CD8-positive, alpha-beta memory T cell (primary cell): ENCODE data around the gene KRTAP9-8. TPM values are rescaled to one million over a fixed set of nuclear protein-coding genes. Genes with fewer than 3 reads are reported as not detected.
"Not testable (repeated sequence)": the region's sequence is repeated elsewhere in the genome, so short reads cannot be mapped to it uniquely, and the experiment has no call there.

Experiments used
- CTCF ChIA-PET: fragments of 350-600 bp; sonication (Branson Sonifier 250); formaldehyde crosslinking; loops from one replicate; lab custom pipeline; 2021; ENCODE audit warnings: antibody characterized with exemption; lab: Charles Lee
- POLR2A ChIA-PET: fragments of 350-600 bp; sonication (Branson Sonifier 250); formaldehyde crosslinking; loops from one replicate; lab custom pipeline; 2021; ENCODE audit warnings: antibody characterized with exemption; lab: Charles Lee
- DNase-seq, 5 donors: peaks; one replicate each; pipeline versions ENCODE4 v3.0.0 to v3.0.0-alpha.2; 2020 to 2022; ENCODE audit warnings: mixed read lengths in 1 of 5
- H3K27ac ChIP-seq: one replicate; pipeline ENCODE4 v1.7.0; 2013; ENCODE audit warnings: low read depth, mild to moderate bottlenecking, low read length, moderate library complexity
- H3K27me3 ChIP-seq: 2 replicates; pipeline ENCODE4 v1.7.0; 2013; ENCODE audit warnings: low read length, mild to moderate bottlenecking; ENCODE audit not compliant: insufficient read depth, poor library complexity, severe bottlenecking
- H3K36me3 ChIP-seq: 2 replicates; pipeline ENCODE4 v1.7.0; 2013; ENCODE audit warnings: mild to moderate bottlenecking, low read length, moderate library complexity; ENCODE audit not compliant: insufficient read depth
- H3K4me1 ChIP-seq: 2 replicates; pipeline ENCODE4 v1.7.0; 2013; ENCODE audit warnings: mild to moderate bottlenecking, low read length, moderate library complexity; ENCODE audit not compliant: insufficient read depth
- H3K4me3 ChIP-seq: 2 replicates; pipeline ENCODE4 v1.7.0; 2013; ENCODE audit warnings: mild to moderate bottlenecking, low read length
- H3K9me3 ChIP-seq: 2 replicates; pipeline ENCODE4 v1.7.0; 2013; ENCODE audit warnings: mild to moderate bottlenecking, low read length
- H3K27ac Mint-ChIP-seq, 8 donors: one replicate each; pipeline ENCODE4 v1.8.0; 2020 to 2021; ENCODE audit warnings: mixed read lengths in 8 of 8, mild to moderate bottlenecking in 6 of 8, inconsistent platforms in 3 of 8, moderate library complexity in 3 of 8
- H3K27me3 Mint-ChIP-seq, 2 donors: one replicate each; pipeline ENCODE4 v1.8.0; 2020 to 2021; ENCODE audit warnings: mixed read lengths in 2 of 2, mild to moderate bottlenecking in 1 of 2, moderate library complexity in 1 of 2
- H3K36me3 Mint-ChIP-seq, 3 donors: one replicate each; pipeline ENCODE4 v1.8.0; 2020 to 2021; ENCODE audit warnings: mixed read lengths in 3 of 3, inconsistent platforms in 1 of 3, mild to moderate bottlenecking in 1 of 3
- H3K4me1 Mint-ChIP-seq, 3 donors: one replicate each; pipeline ENCODE4 v1.8.0; 2020 to 2021; ENCODE audit warnings: mixed read lengths in 3 of 3, inconsistent platforms in 1 of 3, mild to moderate bottlenecking in 1 of 3
- H3K4me3 Mint-ChIP-seq, 7 donors: one replicate each; pipeline ENCODE4 v1.8.0; 2020 to 2021; ENCODE audit warnings: mixed read lengths in 7 of 7, mild to moderate bottlenecking in 6 of 7, moderate library complexity in 4 of 7, inconsistent platforms in 2 of 7
- H3K9me3 Mint-ChIP-seq, 5 donors: one replicate each; pipeline ENCODE4 v1.8.0; 2020 to 2022; ENCODE audit warnings: mixed read lengths in 5 of 5, mild to moderate bottlenecking in 3 of 5, moderate library complexity in 2 of 5, inconsistent platforms in 1 of 5
- polyA plus RNA-seq: library from polyadenylated mRNA; unstranded; fragments of 300-500 nt; fragmentation: Illumina TruSeq; gene quantifications from one replicate; pipeline ENCODE4 v1.2.3, GENCODE V29; 2021
- total RNA-seq, 2 experiments: library from RNA; stranded (reverse); gene quantifications; one replicate each; pipeline ENCODE4 v1.2.3, GENCODE V29; 2021

KRTAP9-8 gene
- total and polyA plus RNA-seq, 3 experiments from 2014 or later: not detected

DNA sequence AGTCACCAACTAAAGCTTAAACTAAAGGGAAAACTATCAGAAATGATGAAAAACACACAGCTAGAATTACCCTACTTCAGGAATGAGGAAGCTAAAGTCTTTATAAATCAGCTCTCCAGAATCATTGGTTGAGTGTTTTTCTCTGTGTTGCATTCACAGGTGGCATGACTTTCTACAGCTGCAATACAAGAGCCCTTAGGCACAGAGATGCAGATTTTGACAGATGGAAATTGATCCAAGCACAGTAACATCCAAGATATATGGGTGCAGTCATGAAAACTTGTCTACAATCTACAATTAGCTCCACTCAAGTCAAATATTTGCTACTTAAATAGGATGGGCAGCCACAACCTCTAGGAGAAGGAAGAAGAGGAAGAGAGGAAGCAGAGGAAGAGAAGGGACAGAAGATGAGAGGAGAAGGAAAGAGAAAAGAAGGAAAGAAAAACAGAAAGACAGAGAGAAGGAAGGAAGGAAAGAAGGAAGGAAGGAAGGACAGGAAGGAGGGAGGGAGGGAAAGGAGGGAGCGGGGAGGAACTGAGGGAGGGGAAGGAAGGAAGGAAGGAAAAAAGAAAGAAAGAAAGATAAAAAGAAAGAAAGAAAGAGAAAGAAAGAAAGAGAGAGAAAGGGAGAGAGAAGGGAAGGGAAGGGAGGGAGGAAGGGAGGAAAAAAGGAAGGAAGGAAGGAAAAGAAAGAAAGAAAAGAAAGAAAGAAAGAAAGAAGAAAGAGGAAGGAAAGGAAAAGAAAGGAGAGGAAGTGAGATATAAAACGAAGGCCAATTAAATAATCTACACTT is 9.4 kb downstream of the KRTAP9-8 start:
- H3K27me3 ChIP-seq, H3K9me3 ChIP-seq, H3K36me3 Mint-ChIP-seq, H3K27ac ChIP-seq, H3K27ac Mint-ChIP-seq, H3K4me3 Mint-ChIP-seq, H3K36me3 ChIP-seq, H3K4me3 ChIP-seq, CTCF ChIA-PET, H3K4me1 Mint-ChIP-seq, POLR2A ChIA-PET, H3K4me1 ChIP-seq, DNase-seq, H3K9me3 Mint-ChIP-seq: not testable (repeated sequence)
- H3K27me3 Mint-ChIP-seq: peaks cover 5 to 37% of the 10 kb centered on the region in 2 donors

DNA sequence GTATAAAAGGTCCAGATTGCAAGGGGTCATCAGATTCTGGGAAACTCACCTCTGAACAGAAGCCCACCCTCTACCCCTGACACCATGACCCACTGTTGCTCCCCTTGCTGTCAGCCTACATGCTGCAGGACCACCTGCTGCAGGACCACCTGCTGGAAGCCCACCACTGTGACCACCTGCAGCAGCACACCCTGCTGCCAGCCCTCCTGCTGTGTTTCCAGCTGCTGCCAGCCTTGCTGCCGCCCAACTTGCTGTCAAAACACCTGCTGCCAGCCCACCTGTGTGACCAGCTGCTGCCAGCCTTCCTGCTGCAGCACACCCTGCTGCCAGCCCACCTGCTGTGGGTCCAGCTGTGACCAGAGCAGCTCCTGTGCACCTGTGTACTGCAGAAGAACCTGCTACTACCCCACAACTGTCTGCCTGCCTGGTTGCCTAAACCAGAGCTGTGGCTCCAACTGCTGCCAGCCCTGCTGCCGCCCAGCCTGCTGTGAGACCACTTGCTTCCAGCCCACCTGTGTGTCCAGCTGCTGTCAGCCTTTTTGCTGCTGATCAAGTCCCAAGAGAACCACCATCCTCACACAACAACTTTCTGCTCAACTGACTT is 11.9 kb downstream of the KRTAP9-8 start, which contains the start of gene KRTAP9-4:
Gene KRTAP9-4 (plus strand): TSS at position 51 of the 604 bp plus-strand sequence. CDS start 34 bp downstream, at position 85.
- H3K9me3 ChIP-seq, H3K36me3 Mint-ChIP-seq, H3K36me3 ChIP-seq, DNase-seq, H3K27ac ChIP-seq, H3K4me3 ChIP-seq, POLR2A ChIA-PET, H3K9me3 Mint-ChIP-seq, H3K4me3 Mint-ChIP-seq, H3K27me3 ChIP-seq, H3K4me1 Mint-ChIP-seq, CTCF ChIA-PET, H3K4me1 ChIP-seq: not testable (repeated sequence)
- Mint-ChIP-seq H3K27me3 (peaks cover 4 to 36% of the 10 kb centered on the region in 2 donors), H3K27ac (peak within 1 kb of the TSS in 1 of 8 donors; percentile 26)

DNA sequence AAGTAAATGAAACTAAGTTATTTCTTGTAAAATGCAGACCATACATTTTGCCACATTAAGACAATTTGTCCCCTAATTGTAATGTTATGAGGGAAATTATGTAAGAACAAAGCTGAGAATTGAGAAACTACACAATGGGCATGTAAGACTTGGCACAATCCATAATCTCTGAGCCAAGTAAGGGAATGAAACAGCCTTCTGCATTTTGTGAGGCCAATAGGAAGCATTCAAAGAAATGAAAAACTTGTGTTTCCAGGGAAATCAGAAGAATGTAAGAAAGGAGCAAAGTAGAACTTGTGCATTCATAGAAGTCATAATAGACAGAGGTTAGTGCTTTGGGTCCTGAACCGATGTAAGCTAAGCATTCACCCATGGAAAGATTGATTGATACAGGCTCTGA is 13.5 kb downstream of the KRTAP9-8 start:
- H3K9me3 ChIP-seq: no peaks in the 10 kb centered on the region
- POLR2A ChIA-PET: no interaction called here
- H3K4me1 ChIP-seq: no peaks in the 10 kb centered on the region
- no peaks in the 10 kb centered on the region for H3K36me3 ChIP-seq
- Mint-ChIP-seq H3K4me1 (no peaks in the 10 kb centered on the region), H3K27me3 (peaks cover 4 to 42% of the 10 kb centered on the region in 2 donors), H3K36me3 (no peaks in the 10 kb centered on the region), H3K27ac (no peak overlapping the region), H3K4me3 (no peak overlapping the region), H3K9me3 (no peaks in the 10 kb centered on the region)
- no peak overlapping the region for H3K27ac ChIP-seq
- CTCF ChIA-PET: interaction anchor here (1.4 kb wide), 1 partner anchor 10 kb away, joined by 6 read pairs; no protein-coding TSS in a partner anchor
- no peak for DNase-seq
- H3K4me3 ChIP-seq: no peak overlapping the region
- H3K27me3 ChIP-seq: no peaks in the 10 kb centered on the region

DNA sequence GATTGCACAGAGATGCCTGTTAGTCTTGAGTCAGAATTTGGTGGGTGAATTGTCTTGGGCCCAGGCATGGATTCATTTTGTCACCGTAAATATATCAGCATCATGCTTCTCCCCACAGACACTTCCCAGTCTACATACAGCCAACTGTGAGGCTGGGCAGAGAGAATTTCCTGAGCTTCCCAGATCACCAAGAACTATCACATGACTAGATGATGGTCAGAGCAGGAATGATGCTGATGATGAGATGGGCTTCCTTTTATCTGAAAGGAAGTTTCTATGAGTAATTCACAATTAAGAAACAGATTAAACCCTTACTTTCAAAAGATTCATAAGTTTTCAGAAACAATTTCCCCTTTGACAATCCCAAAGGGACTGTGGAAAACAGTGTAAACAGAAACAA is 17.1 kb downstream of the KRTAP9-8 start:
- H3K4me1 Mint-ChIP-seq: no peaks in the 10 kb centered on the region
- H3K9me3 Mint-ChIP-seq: no peaks in the 10 kb centered on the region
- CTCF ChIA-PET: no interaction called here
- no peaks in the 10 kb centered on the region for H3K4me1 ChIP-seq
- H3K9me3 ChIP-seq: no peaks in the 10 kb centered on the region
- no peak overlapping the region for H3K27ac ChIP-seq
- H3K27ac Mint-ChIP-seq: no peak overlapping the region
- peaks cover 12 to 67% of the 10 kb centered on the region in 2 donors for H3K27me3 Mint-ChIP-seq
- no peaks in the 10 kb centered on the region for H3K36me3 Mint-ChIP-seq
- no peaks in the 10 kb centered on the region for H3K36me3 ChIP-seq
- no peak for DNase-seq
- no peaks in the 10 kb centered on the region for H3K27me3 ChIP-seq
- POLR2A ChIA-PET: no interaction called here
- no peak overlapping the region for H3K4me3 ChIP-seq
- H3K4me3 Mint-ChIP-seq: no peak overlapping the region

DNA sequence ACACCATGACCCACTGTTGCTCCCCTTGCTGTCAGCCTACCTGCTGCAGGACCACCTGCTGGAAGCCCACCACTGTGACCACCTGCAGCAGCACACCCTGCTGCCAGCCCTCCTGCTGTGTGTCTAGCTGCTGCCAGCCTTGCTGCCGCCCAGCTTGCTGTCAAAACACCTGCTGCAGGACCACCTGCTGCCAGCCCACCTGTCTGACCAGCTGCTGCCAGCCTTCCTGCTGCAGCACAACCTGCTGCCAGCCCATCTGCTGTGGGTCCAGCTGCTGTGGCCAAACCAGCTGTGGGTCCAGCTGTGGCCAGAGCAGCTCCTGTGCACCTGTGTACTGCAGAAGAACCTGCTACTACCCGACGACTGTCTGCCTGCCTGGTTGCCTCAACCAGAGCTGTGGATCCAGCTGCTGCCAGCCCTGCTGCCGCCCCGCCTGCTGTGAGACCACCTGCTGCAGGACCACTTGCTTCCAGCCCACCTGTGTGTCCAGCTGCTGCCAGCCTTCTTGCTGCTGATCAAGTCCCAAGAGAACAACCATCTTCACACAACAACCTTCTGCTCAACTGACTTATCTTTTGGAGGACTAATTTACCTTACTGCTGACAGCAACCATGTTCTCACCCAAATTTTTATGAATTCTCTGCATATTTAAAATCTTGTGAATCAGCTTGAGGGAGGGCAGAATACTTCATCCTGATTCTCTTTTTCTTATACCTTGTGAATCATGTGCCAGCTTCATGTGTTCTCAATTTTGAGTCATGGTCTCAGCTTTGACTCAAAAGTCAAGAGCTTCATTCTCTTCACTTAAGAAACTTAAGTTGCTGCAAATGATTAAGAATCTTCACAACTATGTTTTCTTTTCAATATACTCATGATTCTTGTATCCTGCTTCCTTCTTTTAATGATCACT is 17.8 kb downstream of the KRTAP9-8 start, which contains the start of gene KRTAP9-9:
Gene KRTAP9-9 (plus strand): TSS at position 4 of the 910 bp plus-strand sequence.
- DNase-seq, H3K9me3 ChIP-seq, H3K9me3 Mint-ChIP-seq, H3K4me1 Mint-ChIP-seq, H3K4me1 ChIP-seq, H3K36me3 Mint-ChIP-seq, H3K4me3 Mint-ChIP-seq, H3K27ac ChIP-seq, H3K36me3 ChIP-seq, CTCF ChIA-PET, H3K27me3 ChIP-seq, POLR2A ChIA-PET, H3K4me3 ChIP-seq: not testable (repeated sequence)
- Mint-ChIP-seq H3K27me3 (peaks cover 18 to 67% of the 10 kb centered on the region in 2 donors), H3K27ac (peak within 1 kb of the TSS in 1 of 8 donors; percentile 48)

DNA sequence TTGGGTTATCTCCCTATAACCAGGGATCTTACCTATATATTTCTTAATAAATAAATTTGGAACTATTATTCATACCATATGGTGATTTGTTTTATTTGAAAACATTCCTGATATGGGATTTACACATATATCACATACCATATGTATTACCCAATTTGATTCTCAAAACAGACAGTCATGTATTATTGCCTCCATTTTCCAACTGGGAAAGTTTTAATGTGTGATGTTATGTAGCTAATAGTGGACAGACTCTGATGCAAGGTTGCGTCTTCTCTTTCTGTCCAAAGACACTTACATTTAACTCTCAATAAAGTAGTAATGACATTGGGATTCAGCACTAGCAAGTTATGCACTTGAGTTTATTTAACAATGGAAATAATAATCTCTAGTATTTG is 18.5 kb downstream of the KRTAP9-8 start:
- no peaks in the 10 kb centered on the region for H3K9me3 ChIP-seq
- no peak overlapping the region for H3K4me3 ChIP-seq
- no peaks in the 10 kb centered on the region for H3K4me1 ChIP-seq
- no peak for DNase-seq
- H3K9me3 Mint-ChIP-seq: no peaks in the 10 kb centered on the region
- peaks cover 7 to 12% (median 11%) of the 10 kb centered on the region in 3 donors for H3K4me1 Mint-ChIP-seq
- peaks cover 22 to 74% of the 10 kb centered on the region in 2 donors for H3K27me3 Mint-ChIP-seq
- ChIA-PET POLR2A (no interaction called here), CTCF (no interaction called here)
- H3K27ac ChIP-seq: no peak overlapping the region
- no peak overlapping the region for H3K27ac Mint-ChIP-seq
- no peaks in the 10 kb centered on the region for H3K27me3 ChIP-seq
- H3K4me3 Mint-ChIP-seq: no peak overlapping the region
- H3K36me3 Mint-ChIP-seq: peaks cover 0 to 5% (median 0%) of the 10 kb centered on the region in 3 donors
- H3K36me3 ChIP-seq: no peaks in the 10 kb centered on the region

DNA sequence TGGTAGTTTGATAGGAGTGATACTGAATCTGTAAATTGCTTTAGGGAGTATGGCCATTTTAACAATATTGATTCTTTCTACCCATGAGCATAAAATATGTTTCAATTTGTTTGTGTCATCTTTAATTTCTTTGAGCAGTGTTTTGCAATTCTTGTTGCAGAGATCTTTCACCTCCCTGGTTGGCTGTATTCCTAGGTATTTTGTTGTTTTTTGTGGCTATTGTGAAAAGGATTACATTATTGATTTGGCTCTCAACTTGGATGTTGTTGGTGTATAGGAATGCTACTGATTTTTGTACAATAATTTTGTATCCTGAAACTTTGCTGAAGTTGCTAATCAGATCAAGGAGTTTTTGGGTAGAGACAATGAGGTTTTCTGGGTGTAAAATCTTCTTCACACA is 20.6 kb downstream of the KRTAP9-8 start:
- Mint-ChIP-seq H3K36me3 (peaks cover 0 to 7% (median 0%) of the 10 kb centered on the region in 3 donors), H3K9me3 (no peaks in the 10 kb centered on the region), H3K27ac (no peak overlapping the region), H3K27me3 (peaks cover 22 to 64% of the 10 kb centered on the region in 2 donors), H3K4me3 (no peak overlapping the region), H3K4me1 (peaks cover 9 to 16% (median 14%) of the 10 kb centered on the region in 3 donors)
- no peak for DNase-seq
- H3K36me3 ChIP-seq: no peaks in the 10 kb centered on the region
- CTCF ChIA-PET: no interaction called here
- POLR2A ChIA-PET: no interaction called here
- H3K27me3 ChIP-seq: no peaks in the 10 kb centered on the region
- no peaks in the 10 kb centered on the region for H3K9me3 ChIP-seq
- no peak overlapping the region for H3K4me3 ChIP-seq
- H3K27ac ChIP-seq: no peak overlapping the region
- no peaks in the 10 kb centered on the region for H3K4me1 ChIP-seq
